Activated naive CD4-positive, alpha-beta T cell (primary cell): ENCODE data around the gene NCOA3.
A peak's percentile ranks its signal among the peaks of the same experiment; 100 is the strongest.

Experiments
- DNase-seq, 4 experiments: peaks; one replicate each; lab custom pipeline; 2025; lab: John Stamatoyannopoulos, UW

The NCOA3 gene

GRCh38 chr20:47597090-47597489 lies 95.4 kb downstream of the NCOA3 start:
- no peak for DNase-seq

- DNase-seq: no peak
Observed at GRCh38 chr20:47598911-47599744, 97.4 kb downstream of the NCOA3 start.

- no peak for DNase-seq
Observed at GRCh38 chr20:47600967-47601547, 99.4 kb downstream of the NCOA3 start.

GRCh38 chr20:47603260-47603659 lies 101.6 kb downstream of the NCOA3 start:
- no peak for DNase-seq

GRCh38 chr20:47605673-47606413 lies 104.2 kb downstream of the NCOA3 start:
- no peak for DNase-seq

- no peak for DNase-seq
Observed at GRCh38 chr20:47606414-47606982, 104.8 kb downstream of the NCOA3 start.

- no peak for DNase-seq
Observed at GRCh38 chr20:47606983-47607613, 105.4 kb downstream of the NCOA3 start.

GRCh38 chr20:47609001-47609400 lies 107.3 kb downstream of the NCOA3 start:
- no peak for DNase-seq

GRCh38 chr20:47610247-47610944 lies 108.7 kb downstream of the NCOA3 start:
- peak in 1 of 4 experiments; percentile 6 for DNase-seq

GRCh38 chr20:47610945-47611250 lies 109.2 kb downstream of the NCOA3 start:
- DNase-seq: no peak

GRCh38 chr20:47611785-47612184 lies 110.1 kb downstream of the NCOA3 start:
- DNase-seq: no peak

- DNase-seq: no peak
Observed at GRCh38 chr20:47612670-47613069, 111.0 kb downstream of the NCOA3 start.

- DNase-seq: no peak
Observed at GRCh38 chr20:47614703-47615309, 113.1 kb downstream of the NCOA3 start.

GRCh38 chr20:47618479-47618878 lies 116.8 kb downstream of the NCOA3 start:
- DNase-seq: no peak

GRCh38 chr20:47620808-47621805 lies 119.4 kb downstream of the NCOA3 start:
- DNase-seq: no peak

GRCh38 chr20:47622118-47622665 lies 120.5 kb downstream of the NCOA3 start:
- no peak for DNase-seq

- DNase-seq: no peak
Observed at GRCh38 chr20:47623206-47623605, 121.5 kb downstream of the NCOA3 start.

- DNase-seq: no peak
Observed at GRCh38 chr20:47627540-47627939, 125.9 kb downstream of the NCOA3 start.

GRCh38 chr20:47629907-47630306 lies 128.2 kb downstream of the NCOA3 start:
- no peak for DNase-seq

GRCh38 chr20:47631078-47631477 lies 129.4 kb downstream of the NCOA3 start:
- no peak for DNase-seq
